Large intestine (tissue), 3 donors: ENCODE data around the gene CHST7. TPM values are rescaled to one million over a fixed set of nuclear protein-coding genes. Genes with fewer than 3 reads are reported as not detected.

ENCODE experiments used
- DNase-seq, 2 donors: peaks; one replicate each; pipeline versions ENCODE4 v3.0.0 to v3.0.0-alpha.2; 2013
- H3K27ac ChIP-seq: one replicate; pipeline ENCODE4 v1.5.1; 2013; ENCODE audit warnings: low read length
- H3K27me3 ChIP-seq: 2 replicates; pipeline ENCODE4 v1.6.1; 2013; ENCODE audit warnings: low read length; ENCODE audit not compliant: control insufficient read depth, insufficient read depth
- H3K36me3 ChIP-seq: 2 replicates; pipeline ENCODE4 v1.6.1; 2013; ENCODE audit warnings: low read length; ENCODE audit not compliant: control insufficient read depth, insufficient read depth
- H3K4me1 ChIP-seq: one replicate; pipeline ENCODE4 v1.6.1; 2013; ENCODE audit warnings: low read length; ENCODE audit not compliant: control insufficient read depth, insufficient read depth
- H3K4me3 ChIP-seq: one replicate; pipeline ENCODE4 v1.5.1; 2013; ENCODE audit warnings: low read length
- H3K9me3 ChIP-seq: one replicate; pipeline ENCODE4 v1.6.1; 2013; ENCODE audit warnings: mild to moderate bottlenecking, low read depth, low read length, moderate library complexity; ENCODE audit not compliant: control insufficient read depth
- WGBS: methylation state at CpG from one replicate; pipeline ENCODE4 v1.1.5; 2013; ENCODE audit warnings: low lambda C conversion rate; ENCODE audit not compliant: insufficient coverage; 5-methylcytosine and 5-hydroxymethylcytosine counted together
- polyA plus RNA-seq: library from polyadenylated mRNA; unstranded; fragments of 120-200 nt; gene quantifications from one replicate; pipeline ENCODE4 v1.2.1, GENCODE V29; 2013

CHST7 gene
- polyA plus RNA-seq, 1 donor = 1.1 TPM

- H3K9me3 ChIP-seq = no peaks in the 10 kb centered on the region
- no peaks in the 10 kb centered on the region for H3K4me1 ChIP-seq
- no peaks in the 10 kb centered on the region for H3K36me3 ChIP-seq
- no peak overlapping the region for H3K4me3 ChIP-seq
- WGBS = no CpG with 5 or more reads among the region's 2 CpGs
- no peaks in the 10 kb centered on the region for H3K27me3 ChIP-seq
- H3K27ac ChIP-seq = no peak overlapping the region
- no peak for DNase-seq
Measured at GRCh38 chrX:46584736-46585135, 11.2 kb downstream of the CHST7 start.

DNA sequence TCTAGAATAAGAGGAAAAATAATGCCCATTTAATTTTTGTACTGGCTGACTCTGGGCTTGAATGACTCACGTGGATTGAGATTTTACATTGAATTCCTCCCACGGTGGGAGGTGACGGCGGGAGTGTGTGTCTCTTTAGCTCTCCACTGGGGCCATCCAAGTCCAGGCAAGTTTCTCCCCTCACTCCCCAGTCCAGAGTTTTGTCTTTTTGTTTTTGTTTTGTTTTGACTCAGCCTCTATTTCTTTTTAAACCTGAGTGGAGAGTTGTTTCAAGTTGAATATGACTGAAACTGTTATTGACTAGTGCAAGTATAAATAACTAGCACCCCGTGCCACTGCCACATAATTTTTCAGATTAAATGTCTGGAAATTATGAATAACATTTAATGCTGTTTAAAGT lies 13.6 kb downstream of the CHST7 start:
- Histone ChIP-seq H3K4me3 (no peak overlapping the region), H3K27ac (no peak overlapping the region), H3K9me3 (no peaks in the 10 kb centered on the region), H3K27me3 (no peaks in the 10 kb centered on the region), H3K4me1 (no peaks in the 10 kb centered on the region), H3K36me3 (no peaks in the 10 kb centered on the region)
- no CpG with 5 or more reads among the region's 5 CpGs for WGBS
- no peak for DNase-seq

- H3K4me3 ChIP-seq = no peak overlapping the region
- H3K27me3 ChIP-seq = no peaks in the 10 kb centered on the region
- no peak for DNase-seq
- no peaks in the 10 kb centered on the region for H3K4me1 ChIP-seq
- H3K27ac ChIP-seq = no peak overlapping the region
- H3K36me3 ChIP-seq = no peaks in the 10 kb centered on the region
- WGBS = no CpG with 5 or more reads among the region's 5 CpGs
- H3K9me3 ChIP-seq = no peaks in the 10 kb centered on the region
Measured at GRCh38 chrX:46587753-46588171, 14.2 kb downstream of the CHST7 start.

- WGBS = no CpG with 5 or more reads among the region's 4 CpGs
- Histone ChIP-seq H3K4me1 (no peaks in the 10 kb centered on the region), H3K27me3 (no peaks in the 10 kb centered on the region), H3K4me3 (no peak overlapping the region), H3K27ac (no peak overlapping the region), H3K9me3 (no peaks in the 10 kb centered on the region), H3K36me3 (no peaks in the 10 kb centered on the region)
- no peak for DNase-seq
Measured at GRCh38 chrX:46588263-46588662, 14.7 kb downstream of the CHST7 start.

GRCh38 chrX:46589977-46590723 lies 16.6 kb downstream of the CHST7 start:
- Histone ChIP-seq H3K36me3 (no peaks in the 10 kb centered on the region), H3K27me3 (no peaks in the 10 kb centered on the region), H3K27ac (no peak overlapping the region), H3K4me1 (no peaks in the 10 kb centered on the region), H3K4me3 (no peak overlapping the region), H3K9me3 (no peaks in the 10 kb centered on the region)
- WGBS = no CpG with 5 or more reads among the region's 7 CpGs
- no peak for DNase-seq

- no peak overlapping the region for H3K27ac ChIP-seq
- H3K9me3 ChIP-seq = no peaks in the 10 kb centered on the region
- no peaks in the 10 kb centered on the region for H3K36me3 ChIP-seq
- H3K4me3 ChIP-seq = no peak overlapping the region
- no peaks in the 10 kb centered on the region for H3K4me1 ChIP-seq
- no peaks in the 10 kb centered on the region for H3K27me3 ChIP-seq
- 100% methylated on average over 1 of the region's 1 CpG for WGBS
- DNase-seq = no peak
Measured at GRCh38 chrX:46595084-46595483, 21.5 kb downstream of the CHST7 start.

- no peaks in the 10 kb centered on the region for H3K36me3 ChIP-seq
- H3K27ac ChIP-seq = no peak overlapping the region
- no CpG with 5 or more reads among the region's 8 CpGs for WGBS
- H3K4me1 ChIP-seq = no peaks in the 10 kb centered on the region
- no peak overlapping the region for H3K4me3 ChIP-seq
- no peaks in the 10 kb centered on the region for H3K9me3 ChIP-seq
- no peak for DNase-seq
- no peaks in the 10 kb centered on the region for H3K27me3 ChIP-seq
Measured at GRCh38 chrX:46597208-46597607, 23.6 kb downstream of the CHST7 start.

- no peak for DNase-seq
- no CpG with 5 or more reads among the region's 6 CpGs for WGBS
Measured at GRCh38 chrX:46597771-46598170, 24.2 kb downstream of the CHST7 start.

DNA sequence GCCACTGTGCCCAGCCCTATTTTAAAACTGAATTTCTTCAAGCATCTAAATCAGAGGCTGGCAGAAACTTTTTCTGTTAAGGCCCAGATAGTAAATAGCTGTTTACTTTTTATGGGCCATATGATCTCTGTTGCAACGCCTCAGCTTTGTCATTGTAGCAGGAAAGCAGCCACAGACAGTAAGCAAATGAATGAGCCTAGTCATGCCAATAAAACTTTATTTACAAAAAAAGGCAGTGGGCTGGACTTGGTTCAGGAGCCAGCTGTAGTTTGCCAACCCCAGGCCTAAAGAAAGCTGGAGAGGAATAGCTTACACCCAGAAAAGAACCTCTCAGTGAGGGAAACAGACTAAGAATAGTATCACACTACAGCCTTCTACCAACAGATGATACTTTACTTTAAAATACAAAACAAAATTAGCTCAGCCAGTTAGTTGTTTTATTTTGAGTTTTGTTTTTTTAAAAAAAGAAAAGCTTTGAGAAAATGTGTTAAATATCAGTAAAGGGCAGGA lies 25.5 kb downstream of the CHST7 start:
- DNase-seq = no peak
- Histone ChIP-seq H3K4me1 (no peaks in the 10 kb centered on the region), H3K4me3 (no peak overlapping the region), H3K27ac (no peak overlapping the region), H3K9me3 (no peaks in the 10 kb centered on the region), H3K36me3 (no peaks in the 10 kb centered on the region), H3K27me3 (no peaks in the 10 kb centered on the region)
- WGBS = no CpG with 5 or more reads among the region's 1 CpG

More at GRCh38 chrX:46597771-46598170, 24.2 kb downstream of the CHST7 start:
- no peaks in the 10 kb centered on the region for H3K4me1 ChIP-seq
- no peak overlapping the region for H3K27ac ChIP-seq
- H3K27me3 ChIP-seq = no peaks in the 10 kb centered on the region
- no peak overlapping the region for H3K4me3 ChIP-seq
- no peaks in the 10 kb centered on the region for H3K36me3 ChIP-seq
- no peaks in the 10 kb centered on the region for H3K9me3 ChIP-seq

DNA sequence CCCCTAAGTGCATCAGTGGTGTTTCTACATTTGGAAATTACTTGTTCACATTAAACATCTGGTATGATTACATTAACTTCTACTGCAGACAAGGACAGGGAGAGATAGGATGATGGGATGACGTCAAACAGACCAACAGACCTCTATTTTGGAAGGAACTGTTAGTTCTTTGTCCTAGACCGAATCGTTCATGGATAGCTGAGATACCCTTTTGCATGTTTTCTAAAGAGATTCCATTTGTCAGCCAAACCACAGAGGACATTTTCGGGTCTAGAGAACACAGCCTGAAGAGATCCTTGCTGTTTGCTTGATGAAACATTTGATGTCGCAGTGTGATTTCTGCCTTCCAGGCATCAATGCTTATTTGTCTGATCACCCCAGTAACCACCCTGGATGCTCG lies 27.7 kb downstream of the CHST7 start:
- H3K27me3 ChIP-seq = no peaks in the 10 kb centered on the region
- no peaks in the 10 kb centered on the region for H3K9me3 ChIP-seq
- DNase-seq = no peak
- no peaks in the 10 kb centered on the region for H3K36me3 ChIP-seq
- no peak overlapping the region for H3K27ac ChIP-seq
- no peak overlapping the region for H3K4me3 ChIP-seq
- WGBS = no CpG with 5 or more reads among the region's 6 CpGs
- no peaks in the 10 kb centered on the region for H3K4me1 ChIP-seq
